ENCODE results near the gene SLC6A3. TPM values are rescaled to one million over a fixed set of nuclear protein-coding genes. Genes with fewer than 3 reads are reported as not detected.
"Not testable (repeated sequence)": the region's sequence is repeated elsewhere in the genome, so short reads cannot be mapped to it uniquely, and the experiment has no call there.

Gene SLC6A3
- total RNA-seq, 1 donor from 2014 or later, result 0.57 TPM

- DNase-seq (ENCODE audit: low spot score), result no peak
Observed at GRCh38 chr5:1478271-1479035, 33.2 kb upstream of the SLC6A3 start.

DNA sequence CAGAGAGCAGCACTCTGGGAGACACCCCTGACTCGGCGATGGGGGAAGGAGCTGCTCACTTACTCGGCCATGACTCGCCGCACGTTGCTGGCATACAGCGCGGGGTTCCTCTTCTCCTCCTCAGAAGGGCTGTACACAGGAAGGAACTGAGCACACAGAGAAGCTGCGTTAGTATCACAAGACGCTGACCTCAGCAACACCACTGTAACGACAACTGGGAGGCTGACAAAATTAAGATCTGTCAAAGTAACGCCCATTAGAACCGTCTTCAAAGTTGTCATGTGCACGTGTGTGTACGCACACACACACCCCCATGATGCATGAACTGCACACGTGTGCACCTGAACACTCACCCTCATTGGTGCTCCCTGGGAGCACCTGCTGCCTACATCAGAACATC, 32.1 kb upstream of the SLC6A3 start:
- DNase-seq (ENCODE audit: low spot score), result no peak

DNA sequence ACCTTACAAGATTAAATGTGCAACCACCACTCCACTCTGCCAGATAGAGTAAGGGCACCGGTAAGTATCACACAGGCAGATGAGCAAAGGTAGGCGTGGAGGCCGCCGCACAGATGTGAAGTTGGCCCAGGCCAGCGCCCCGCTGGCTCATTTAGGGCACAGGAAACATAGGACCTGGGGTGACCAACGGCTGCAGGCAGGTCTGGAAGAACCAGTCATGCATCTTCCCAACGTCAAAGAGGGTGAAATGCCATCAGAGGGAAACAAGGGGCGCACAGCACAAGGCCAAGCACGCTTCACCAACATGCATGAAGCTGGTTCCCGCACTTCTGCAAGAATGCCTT, 31.7 kb upstream of the SLC6A3 start:
- DNase-seq (ENCODE audit: low spot score), result no peak

GRCh38 chr5:1476181-1476966, 31.1 kb upstream of the SLC6A3 start:
- DNase-seq (ENCODE audit: low spot score), result no peak

DNA sequence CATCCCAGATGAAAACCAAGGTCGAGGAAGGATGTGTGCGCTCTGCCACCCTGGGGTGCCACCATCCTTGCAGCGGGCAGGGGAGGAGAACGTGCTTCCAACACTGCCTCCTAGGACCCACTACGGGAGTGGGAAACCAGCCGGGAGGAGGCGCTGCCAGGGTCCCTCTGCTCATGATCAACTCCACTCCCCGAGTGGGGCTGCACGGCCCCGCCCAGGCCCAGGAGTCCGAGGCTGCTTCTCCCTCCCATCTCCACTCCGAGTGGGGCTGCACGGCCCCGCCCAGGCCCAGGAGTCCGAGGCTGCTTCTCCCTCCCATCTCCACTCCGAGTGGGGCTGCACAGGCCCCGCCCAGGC, 30.3 kb upstream of the SLC6A3 start:
- DNase-seq (ENCODE audit: low spot score), result not testable (repeated sequence)

GRCh38 chr5:1474866-1475543, 29.8 kb upstream of the SLC6A3 start:
- no peak for DNase-seq (ENCODE audit: low spot score)

- DNase-seq (ENCODE audit: low spot score), result no peak
Observed at GRCh38 chr5:1474183-1474839, 29.1 kb upstream of the SLC6A3 start.

DNA sequence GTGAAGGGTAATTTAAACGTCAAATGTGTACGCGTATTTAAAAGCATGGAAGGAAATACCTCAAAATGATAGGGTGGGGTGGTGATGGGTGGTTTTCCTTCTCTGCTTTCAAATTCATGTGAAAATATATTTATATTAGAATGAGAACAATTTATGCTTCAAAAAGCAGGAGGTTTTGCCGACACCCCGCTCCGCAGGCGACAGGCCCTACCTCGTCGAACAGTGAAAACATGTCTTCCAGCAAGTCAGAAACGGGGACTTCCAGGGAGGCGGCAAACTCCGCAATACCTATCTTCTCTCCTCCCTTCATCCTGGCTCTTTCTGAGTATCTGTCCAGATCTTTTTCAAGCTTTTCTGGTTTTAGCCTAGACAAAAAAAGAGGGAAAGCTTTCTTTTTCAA, 28.5 kb upstream of the SLC6A3 start:
- no peak for DNase-seq (ENCODE audit: low spot score)

DNA sequence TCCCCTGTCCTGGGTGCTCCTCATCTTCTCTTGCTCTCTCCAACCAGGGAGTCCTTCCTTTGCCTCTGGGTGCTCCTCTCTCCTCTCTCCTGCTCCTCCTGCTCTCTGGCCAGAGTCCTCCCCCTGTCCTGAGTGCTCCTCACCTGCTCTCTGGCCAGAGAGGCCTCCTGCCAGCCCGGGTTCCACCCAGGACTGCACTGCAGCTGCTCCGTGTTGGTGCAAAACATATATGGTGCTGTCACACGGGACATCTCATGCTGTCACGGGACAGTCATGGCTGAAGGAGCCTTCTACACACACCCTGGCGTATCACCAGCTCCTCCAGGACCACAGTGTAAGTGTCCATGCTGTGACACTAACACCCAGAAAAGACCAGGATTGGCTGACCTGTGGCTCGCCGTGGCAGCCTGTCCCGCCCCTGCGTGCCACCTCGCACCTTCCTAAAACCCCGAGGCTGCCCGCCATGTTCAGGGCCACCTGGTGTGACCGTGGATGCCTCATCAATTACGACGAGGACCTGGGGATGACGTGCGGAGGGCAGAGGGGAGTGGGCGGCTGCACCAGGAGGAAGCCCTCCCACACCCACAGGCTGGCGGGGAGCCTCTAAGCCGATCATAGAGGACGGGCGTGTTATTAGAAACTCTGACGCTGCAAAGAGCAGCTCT, 27.9 kb upstream of the SLC6A3 start:
- no peak for DNase-seq (ENCODE audit: low spot score)

GRCh38 chr5:1471997-1472963, 27.0 kb upstream of the SLC6A3 start:
- DNase-seq (ENCODE audit: low spot score), result no peak

DNA sequence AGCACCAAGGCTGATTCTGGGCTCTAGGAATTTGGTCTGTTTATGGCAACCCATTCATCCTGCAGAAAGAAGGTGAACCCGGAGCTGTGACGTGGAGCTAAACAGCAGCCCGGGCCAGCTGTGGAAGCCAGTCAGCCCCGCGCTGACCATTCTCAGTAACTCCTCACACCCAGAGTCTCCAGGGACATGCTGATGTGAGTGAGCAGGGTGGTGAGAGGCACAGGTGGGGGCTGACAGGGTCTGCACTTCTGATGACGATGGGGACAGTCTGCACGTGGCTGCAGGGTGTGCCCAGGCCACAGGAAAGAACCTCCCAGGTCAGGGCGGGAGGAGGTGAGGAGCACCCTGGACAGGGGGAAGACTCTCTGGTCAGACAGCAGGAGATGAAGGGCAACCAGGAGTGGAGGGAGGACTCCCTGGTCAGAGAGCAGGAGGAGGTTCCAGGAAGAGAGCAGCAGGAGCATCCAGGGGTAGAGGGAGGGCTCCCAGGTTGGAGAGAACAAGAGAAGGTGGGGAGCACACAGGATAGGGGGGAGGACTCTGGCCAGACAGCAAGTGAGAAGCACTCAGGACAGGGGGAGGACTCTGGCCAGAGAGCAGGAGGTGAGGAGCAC, 26.1 kb upstream of the SLC6A3 start:
- DNase-seq (ENCODE audit: low spot score), result no peak

DNA sequence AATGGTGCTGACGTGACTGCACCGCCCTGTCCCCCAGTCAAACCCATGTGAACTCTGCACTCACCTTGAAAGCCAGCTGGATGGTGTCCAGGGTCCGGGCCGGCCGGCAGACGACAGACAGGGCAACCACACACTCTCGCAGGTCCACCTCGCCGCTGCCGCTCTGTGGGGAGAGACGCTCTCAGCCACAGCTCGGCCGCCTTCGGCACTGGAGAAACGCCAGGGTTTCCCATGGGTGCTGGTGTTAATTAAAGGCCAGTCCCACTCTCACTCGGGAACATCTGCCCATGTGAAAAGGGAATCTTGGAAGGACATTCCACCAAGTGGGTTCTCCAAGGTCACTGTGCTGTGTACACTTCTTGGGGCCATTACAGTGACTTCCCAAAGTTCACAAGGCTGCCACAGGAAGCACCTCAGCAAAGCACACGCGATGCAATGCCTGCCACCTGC, 25.5 kb upstream of the SLC6A3 start:
- DNase-seq (ENCODE audit: low spot score), result no peak

DNA sequence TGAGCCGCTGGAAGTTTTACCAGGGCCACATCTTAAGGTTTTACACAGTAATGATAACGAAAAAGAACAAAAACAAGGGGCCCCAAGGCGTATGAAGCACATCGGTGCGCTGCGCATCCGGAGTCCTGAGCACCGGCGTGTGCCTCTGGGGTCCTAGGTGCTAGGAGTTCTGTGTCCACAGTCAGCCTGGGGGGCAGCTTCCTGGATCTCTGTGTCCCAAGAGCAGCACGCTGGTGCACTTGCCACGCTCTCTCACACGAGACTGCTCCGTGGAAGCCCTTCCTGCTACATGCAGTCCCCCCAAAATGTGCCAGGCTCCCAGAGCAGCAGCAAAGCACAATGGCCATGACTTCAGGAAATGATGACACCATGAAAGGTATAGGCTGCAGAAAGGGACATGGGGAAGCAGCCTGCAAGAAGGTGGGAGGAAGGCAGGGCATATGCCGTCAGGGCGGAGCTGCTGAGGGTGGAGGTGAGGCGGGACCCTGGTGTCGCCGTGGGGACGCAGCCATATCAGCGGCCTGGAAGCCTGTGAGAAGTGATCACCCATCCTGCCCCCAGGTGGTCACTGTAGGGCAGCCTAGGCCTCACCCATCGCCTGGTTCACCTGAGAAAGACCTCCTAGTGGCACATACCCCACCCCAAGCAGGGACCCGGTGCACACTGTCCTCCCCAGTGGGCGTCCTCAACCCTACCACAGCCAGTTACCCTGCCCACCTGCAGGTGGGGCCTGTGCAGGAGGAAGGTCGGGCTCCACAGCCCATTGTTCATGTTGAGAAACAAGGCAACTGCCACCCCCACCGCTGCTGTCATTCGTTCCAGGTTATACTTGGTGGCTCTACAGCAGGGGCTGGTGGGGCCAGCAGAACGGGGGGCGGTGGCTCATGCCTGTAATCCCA, 23.6 kb upstream of the SLC6A3 start:
- DNase-seq (ENCODE audit: low spot score), result no peak

GRCh38 chr5:1468247-1468612, 23.0 kb upstream of the SLC6A3 start:
- no peak for DNase-seq (ENCODE audit: low spot score)

DNA sequence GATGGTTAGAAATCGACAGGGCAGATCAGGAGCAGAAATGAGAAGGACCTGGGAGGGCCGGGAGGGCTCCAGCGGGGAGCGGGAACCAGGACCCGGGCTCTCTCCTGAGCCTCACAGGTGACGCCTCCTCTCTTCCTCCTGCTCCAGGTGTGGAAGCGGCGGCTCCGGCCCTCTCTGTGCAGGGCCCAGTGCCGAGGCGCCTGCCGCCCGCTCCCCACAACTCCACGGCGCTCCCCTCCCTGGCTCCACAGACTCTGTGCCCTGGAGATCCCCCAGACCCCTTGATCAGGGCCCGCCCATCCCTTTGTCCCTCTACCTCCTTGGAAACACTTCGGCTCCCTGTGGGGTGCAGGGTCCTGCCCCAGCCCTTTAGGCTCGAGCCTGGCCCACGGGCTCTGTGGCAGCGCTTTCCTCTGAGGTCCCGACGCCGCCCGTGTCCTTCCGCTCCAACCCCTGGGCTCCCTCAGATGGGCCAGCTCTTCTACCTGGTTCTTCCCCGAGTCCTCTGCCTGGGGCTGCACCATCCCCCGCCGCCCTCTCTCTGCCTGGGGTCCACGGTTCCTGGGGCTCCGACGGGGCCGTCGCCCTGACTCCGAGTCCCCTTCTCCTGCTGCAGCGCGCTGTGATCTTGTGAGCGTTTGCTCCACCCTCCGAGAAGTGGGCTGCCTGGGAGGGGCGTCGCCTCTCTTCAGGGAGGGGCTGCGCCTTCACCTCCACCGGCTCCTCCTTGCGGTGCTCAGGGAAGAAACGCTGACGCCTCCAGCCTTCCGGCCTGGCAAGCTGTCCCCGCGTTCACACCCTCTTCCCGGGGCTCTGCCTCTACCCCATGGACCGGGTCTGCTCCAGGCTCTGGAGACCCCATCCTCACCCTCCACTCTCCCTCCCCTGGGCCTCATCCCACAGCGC, 22.4 kb upstream of the SLC6A3 start:
- DNase-seq (ENCODE audit: low spot score), result no peak

- DNase-seq (ENCODE audit: low spot score), result no peak
Observed at GRCh38 chr5:1466631-1467265, 21.5 kb upstream of the SLC6A3 start.

GRCh38 chr5:1465966-1466471, 20.8 kb upstream of the SLC6A3 start:
- DNase-seq (ENCODE audit: low spot score), result no peak
